Endothelial cell of umbilical vein (primary cell): Measurements from ENCODE around the gene NR1I3. TPM values are rescaled to one million over a fixed set of nuclear protein-coding genes. Genes with fewer than 3 reads are reported as not detected.

Experiments used
- BruUV-seq: library from RNA; stranded (reverse); fragments of 400-500 nt; replicated peaks from 2 replicates; lab custom pipeline; 2021; lab: Mats Ljungman, UMichigan
- CTCF ChIA-PET: fragments of 300-600, 350-600 bp; sonication (Branson Sonifier 250); formaldehyde crosslinking; loops from one replicate; lab custom pipeline; 2021; ENCODE audit warnings: antibody characterized with exemption, inconsistent platforms; lab: Charles Lee
- POLR2A ChIA-PET: fragments of 300-600, 350-600 bp; sonication (Branson Sonifier 250); formaldehyde crosslinking; loops from one replicate; lab custom pipeline; 2021; ENCODE audit warnings: antibody characterized with exemption, inconsistent platforms; lab: Charles Lee
- DNase-seq: peaks from one replicate; pipeline ENCODE4 v3.0.0-alpha.2; 2011; ENCODE audit warnings: low read depth, low spot score
- FAIRE-seq: peaks from 2 replicates; lab custom pipeline; 2011; peaks lifted over from hg19 to GRCh38; lab: Jason Lieb, UNC
- H2AFZ ChIP-seq: 2 replicates; pipeline ENCODE4 v1.6.0; 2012; ENCODE audit warnings: low read depth, low read length, control low read depth, inconsistent platforms
- H3K27ac ChIP-seq: 2 replicates; pipeline ENCODE4 v1.5.1; 2011; ENCODE audit warnings: low read depth, mild to moderate bottlenecking, control low read depth, low read length, moderate library complexity; ENCODE audit not compliant: insufficient read depth
- H3K27me3 ChIP-seq, 2 experiments: 2 replicates each; pipeline versions ENCODE4 v1.6.0 to v1.6.1; 2011; ENCODE audit warnings: low read length in 2 of 2, mixed read lengths in 1 of 2; ENCODE audit not compliant: control insufficient read depth in 2 of 2, insufficient read depth in 2 of 2
- H3K36me3 ChIP-seq, 2 experiments: 2 replicates in 1 of 2; 3 replicates in 1 of 2; pipeline ENCODE4 v1.5.1; 2011; ENCODE audit warnings: low read length in 2 of 2, mild to moderate bottlenecking in 1 of 2, moderate library complexity in 1 of 2; ENCODE audit not compliant: control insufficient read depth in 2 of 2, insufficient read depth in 2 of 2; ENCODE audit errors: extremely low read depth in 1 of 2
- H3K4me1 ChIP-seq: 3 replicates; pipeline ENCODE4 v1.5.1; 2011; ENCODE audit warnings: mild to moderate bottlenecking, low read length; ENCODE audit not compliant: control insufficient read depth, insufficient read depth; ENCODE audit errors: extremely low read depth
- H3K4me2 ChIP-seq: 2 replicates; pipeline ENCODE4 v1.6.1; 2011; ENCODE audit warnings: low read length, control low read depth, mixed read lengths; ENCODE audit not compliant: insufficient read depth
- H3K4me3 ChIP-seq, 3 experiments: fragments of 200-600 bp in 1 of 3; sonication (generic), shearing (Covaris generic) in 1 of 3; replicated peaks in 1 of 3; 2 replicates each; pipeline ENCODE4 v1.5.1; 2011 to 2016; ENCODE audit warnings: control low read depth in 3 of 3, low read length in 3 of 3, mild to moderate bottlenecking in 2 of 3, inconsistent platforms in 1 of 3, low read depth in 1 of 3, moderate library complexity in 1 of 3; ENCODE audit not compliant: insufficient read depth in 1 of 3
- H3K79me2 ChIP-seq: 2 replicates; pipeline ENCODE4 v1.6.0; 2012; ENCODE audit warnings: low read length, inconsistent platforms; ENCODE audit not compliant: control insufficient read depth, insufficient read depth
- H3K9ac ChIP-seq: replicated peaks from 2 replicates; pipeline ENCODE3; 2011; ENCODE audit warnings: low read length, control low read depth; ENCODE audit not compliant: insufficient read depth; ENCODE audit errors: extremely low read depth
- H3K9me1 ChIP-seq: replicated peaks from 3 replicates; pipeline ENCODE4 v1.6.0; 2011; ENCODE audit warnings: mild to moderate bottlenecking, low read length; ENCODE audit not compliant: control insufficient read depth, insufficient read depth; ENCODE audit errors: extremely low read depth
- H3K9me3 ChIP-seq: replicated peaks from 2 replicates; pipeline ENCODE4 v1.5.1; 2012; ENCODE audit warnings: low read length, inconsistent platforms; ENCODE audit not compliant: control insufficient read depth, insufficient read depth
- H4K20me1 ChIP-seq: replicated peaks from 2 replicates; pipeline ENCODE3; 2011; ENCODE audit warnings: mild to moderate bottlenecking, low read length; ENCODE audit not compliant: control insufficient read depth, insufficient read depth; ENCODE audit errors: extremely low read depth
- EZH2 ChIP-seq: IDR thresholded peaks from 2 replicates; pipeline ENCODE4 v1.6.1; 2012; ENCODE audit warnings: borderline replicate concordance, low read depth, mild to moderate bottlenecking, moderate library complexity, low read length, inconsistent platforms; ENCODE audit not compliant: severe bottlenecking
- FOS ChIP-seq: IDR thresholded peaks from 2 replicates; pipeline ENCODE4 v1.6.1; 2011; ENCODE audit warnings: mild to moderate bottlenecking, low read length, moderate library complexity, borderline replicate concordance; ENCODE audit not compliant: insufficient read depth
- GATA2 ChIP-seq: IDR thresholded peaks from 2 replicates; pipeline ENCODE4 v1.7.0; 2011; ENCODE audit warnings: low read depth, mild to moderate bottlenecking, moderate library complexity, mixed read lengths, low read length; ENCODE audit not compliant: insufficient read length, insufficient read depth
- JUN ChIP-seq: IDR thresholded peaks from 2 replicates; pipeline ENCODE4 v1.6.1; 2011; ENCODE audit warnings: borderline replicate concordance, low read depth; ENCODE audit not compliant: insufficient read length, insufficient read depth
- MYC ChIP-seq: IDR thresholded peaks from one replicate; pipeline ENCODE4 v1.6.1; 2011; ENCODE audit warnings: mild to moderate bottlenecking, low read depth, low read length
- POLR2A ChIP-seq: IDR thresholded peaks from 2 replicates; pipeline ENCODE4 v1.6.1; 2012; ENCODE audit warnings: low read depth, mild to moderate bottlenecking, control low read depth, low read length
- POLR2AphosphoS5 ChIP-seq: IDR thresholded peaks from 2 replicates; pipeline ENCODE4 v1.6.1; 2012; ENCODE audit warnings: low read depth, mild to moderate bottlenecking, control low read depth, low read length, moderate library complexity; ENCODE audit not compliant: insufficient read depth
- dilution Hi-C: fragments of 300-500 bp; cut with MboI; formaldehyde crosslinking; loops from one replicate; pipeline ENCODE4 v1.15.0; 2019; ENCODE audit warnings: low sequenced_read_pairs; ENCODE audit not compliant: extremely low pct_ligation_motif_present
- intact Hi-C: fragments of 100-400 bp; cut with micrococcal nuclease; formaldehyde crosslinking; loops from one replicate; pipeline ENCODE4 v1.10.0; 2022
- polyA plus RNA-seq, 4 experiments: library from polyadenylated mRNA; depleted of rRNA in 3 of 4; stranded (reverse) in 3 of 4; unstranded in 1 of 4; fragments of >200 nt; gene quantifications; 2 replicates each; pipeline versions ENCODE4 v1.2.1 to v1.2.3, GENCODE V29; 2011 to 2012; ENCODE audit warnings: missing spikeins in 1 of 4
- total RNA-seq: library from RNA; stranded (reverse); gene quantifications from 2 replicates; pipeline ENCODE4 v1.2.3, GENCODE V29; 2021
- TF ChIP-seq, protein P1 (sequence below), 2 donors: IDR thresholded peaks; 1 replicate in 1 of 2; 2 replicates in 1 of 2; pipeline ENCODE4 v1.5.1; 2011; ENCODE audit warnings: low read length in 2 of 2, mild to moderate bottlenecking in 2 of 2, moderate library complexity in 2 of 2, control low read depth in 1 of 2, inconsistent platforms in 1 of 2, low read depth in 1 of 2; ENCODE audit not compliant: insufficient read depth in 1 of 2; ENCODE audit errors: extremely low read depth in 1 of 2
- TF ChIP-seq, protein P2 (sequence below): IDR thresholded peaks from 2 replicates; pipeline ENCODE4 v1.6.1; 2011; ENCODE audit not compliant: insufficient read depth, insufficient read length

The NR1I3 gene
- total and polyA plus RNA-seq, 2 donors (not counting 3 experiments of a cell fraction or from before 2014, with no cell fraction given): not detected

DNA sequence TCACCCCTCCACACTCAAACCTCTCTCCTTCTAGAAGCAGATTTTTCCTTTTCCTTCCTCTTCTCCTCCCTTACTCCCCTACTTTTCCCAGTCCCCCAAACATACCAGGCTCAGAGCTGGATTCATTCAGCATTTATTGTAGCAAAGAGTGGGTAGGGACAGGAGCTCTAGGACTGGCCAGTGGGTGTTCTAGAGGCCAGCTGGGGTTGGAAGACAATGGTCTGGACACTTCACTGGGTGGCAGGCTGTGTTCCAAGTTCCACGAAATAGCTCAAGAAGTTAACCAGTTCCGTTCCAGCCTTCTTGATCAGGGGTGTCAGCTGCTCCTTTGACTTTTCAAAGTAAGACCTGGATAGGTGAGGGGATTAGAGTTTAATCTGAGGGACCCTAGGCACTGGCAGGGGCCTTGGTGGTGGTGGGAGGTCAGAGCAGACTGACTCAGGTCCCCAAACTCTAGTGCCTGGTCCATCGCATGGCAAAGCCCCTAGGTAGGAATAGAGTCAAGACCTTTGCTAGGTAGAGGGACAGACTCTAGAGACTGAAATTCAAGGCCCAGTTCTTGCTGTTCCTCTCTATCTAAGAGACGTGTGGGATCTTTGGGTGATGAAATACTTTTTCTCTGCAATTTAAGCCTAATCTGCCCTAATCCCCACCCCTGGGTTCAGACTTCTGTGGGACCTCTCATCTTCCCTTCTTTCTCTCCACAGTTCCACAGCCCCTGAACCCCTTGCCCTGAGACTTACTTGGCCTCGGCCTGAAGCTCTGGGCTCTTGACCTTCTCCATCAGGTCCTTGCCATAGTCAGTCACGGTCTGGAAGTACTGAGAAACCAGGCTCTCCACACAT, 15.6 kb downstream of the NR1I3 start:
- Histone ChIP-seq H3K9me3 (no peaks in the 10 kb centered on the region), H3K79me2 (no peaks in the 10 kb centered on the region), H3K4me3 (no peak overlapping the region), H3K9me1 (no peaks in the 10 kb centered on the region), H4K20me1 (no peaks in the 10 kb centered on the region), H3K4me1 (peaks cover 12% of the 10 kb centered on the region), H3K36me3 (no peaks in the 10 kb centered on the region), H3K9ac (no peak overlapping the region), H3K27ac (no peak overlapping the region), H3K27me3 (no peaks in the 10 kb centered on the region), H2AFZ (no peak overlapping the region), H3K4me2 (no peak overlapping the region)
- dilution Hi-C loops: no loop called here
- no peak for TF ChIP-seq POLR2A
- no peak for TF ChIP-seq POLR2AphosphoS5
- TF ChIP-seq, protein P1, sequence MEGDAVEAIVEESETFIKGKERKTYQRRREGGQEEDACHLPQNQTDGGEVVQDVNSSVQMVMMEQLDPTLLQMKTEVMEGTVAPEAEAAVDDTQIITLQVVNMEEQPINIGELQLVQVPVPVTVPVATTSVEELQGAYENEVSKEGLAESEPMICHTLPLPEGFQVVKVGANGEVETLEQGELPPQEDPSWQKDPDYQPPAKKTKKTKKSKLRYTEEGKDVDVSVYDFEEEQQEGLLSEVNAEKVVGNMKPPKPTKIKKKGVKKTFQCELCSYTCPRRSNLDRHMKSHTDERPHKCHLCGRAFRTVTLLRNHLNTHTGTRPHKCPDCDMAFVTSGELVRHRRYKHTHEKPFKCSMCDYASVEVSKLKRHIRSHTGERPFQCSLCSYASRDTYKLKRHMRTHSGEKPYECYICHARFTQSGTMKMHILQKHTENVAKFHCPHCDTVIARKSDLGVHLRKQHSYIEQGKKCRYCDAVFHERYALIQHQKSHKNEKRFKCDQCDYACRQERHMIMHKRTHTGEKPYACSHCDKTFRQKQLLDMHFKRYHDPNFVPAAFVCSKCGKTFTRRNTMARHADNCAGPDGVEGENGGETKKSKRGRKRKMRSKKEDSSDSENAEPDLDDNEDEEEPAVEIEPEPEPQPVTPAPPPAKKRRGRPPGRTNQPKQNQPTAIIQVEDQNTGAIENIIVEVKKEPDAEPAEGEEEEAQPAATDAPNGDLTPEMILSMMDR (IDR thresholded peaks at IDR 0.05; ENCODE audit: extremely low read depth in 1 of 2, insufficient read depth in 1 of 2, low read depth in 1 of 2, low read length in 2 of 2): no peak
- TF ChIP-seq JUN: no peak
- TF ChIP-seq GATA2: no peak
- TF ChIP-seq MYC: no peak
- TF ChIP-seq EZH2: no peak
- TF ChIP-seq, protein P2, sequence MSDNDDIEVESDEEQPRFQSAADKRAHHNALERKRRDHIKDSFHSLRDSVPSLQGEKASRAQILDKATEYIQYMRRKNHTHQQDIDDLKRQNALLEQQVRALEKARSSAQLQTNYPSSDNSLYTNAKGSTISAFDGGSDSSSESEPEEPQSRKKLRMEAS: no peak
- TF ChIP-seq FOS: no peak
- intact Hi-C loops: no loop called here
- DNase-seq (no peak), FAIRE-seq (no peak)
- no TSS peak for BruUV-seq
- CTCF ChIA-PET: interaction anchor here (0.9 to 5.4 kb wide), 4 partner anchors 12 to 160 kb away, joined by 3 to 55 read pairs (median 4); no protein-coding TSS in a partner anchor
- POLR2A ChIA-PET: interaction anchor here (0.6 kb wide), 2 partner anchors 16 to 227 kb away, joined by 3 to 4 read pairs; no protein-coding TSS in a partner anchor
